H9 (cell line): ENCODE data around the gene LKAAEAR1. TPM values are rescaled to one million over a fixed set of nuclear protein-coding genes. Genes with fewer than 3 reads are reported as not detected.

Source experiments
- DNase-seq: peaks from one replicate; pipeline ENCODE4 v3.0.0-alpha.2; 2017
- H2AFZ ChIP-seq: one replicate; pipeline ENCODE4 v1.6.1; 2013; ENCODE audit warnings: mild to moderate bottlenecking, low read length, control low read depth, moderate library complexity
- H2AK5ac ChIP-seq: 2 replicates; pipeline ENCODE4 v1.6.1; 2013; ENCODE audit warnings: low read length, control low read depth, mixed read lengths; ENCODE audit not compliant: insufficient read length
- H2BK120ac ChIP-seq: one replicate; pipeline ENCODE4 v1.6.1; 2013; ENCODE audit warnings: low read depth, mild to moderate bottlenecking, low read length, control low read depth, inconsistent platforms; ENCODE audit not compliant: poor library complexity, severe bottlenecking
- H2BK12ac ChIP-seq: 2 replicates; pipeline ENCODE4 v1.6.1; 2013; ENCODE audit warnings: low read length, control low read depth, mixed read lengths, low read depth; ENCODE audit not compliant: insufficient read length
- H2BK15ac ChIP-seq: 2 replicates; pipeline ENCODE4 v1.6.1; 2013; ENCODE audit warnings: low read depth, low read length, control low read depth
- H2BK20ac ChIP-seq: one replicate; pipeline ENCODE4 v1.6.1; 2013; ENCODE audit warnings: low read depth, mild to moderate bottlenecking, low read length, control low read depth, inconsistent platforms; ENCODE audit not compliant: poor library complexity, severe bottlenecking
- H2BK5ac ChIP-seq: 2 replicates; pipeline ENCODE4 v1.6.1; 2013; ENCODE audit warnings: low read length, control low read depth, mixed read lengths; ENCODE audit not compliant: insufficient read length
- H3K14ac ChIP-seq: 2 replicates; pipeline ENCODE4 v1.6.1; 2013; ENCODE audit warnings: low read length, control low read depth; ENCODE audit not compliant: insufficient read depth
- H3K18ac ChIP-seq: 2 replicates; pipeline ENCODE4 v1.6.1; 2013; ENCODE audit warnings: low read depth, mild to moderate bottlenecking, mixed read lengths, low read length, control low read depth; ENCODE audit not compliant: insufficient read length
- H3K23ac ChIP-seq: 2 replicates; pipeline ENCODE4 v1.6.1; 2013; ENCODE audit warnings: low read length, control low read depth, mixed read lengths, low read depth; ENCODE audit not compliant: insufficient read length
- H3K23me2 ChIP-seq: 2 replicates; pipeline ENCODE4 v1.6.1; 2013; ENCODE audit warnings: low read depth, mild to moderate bottlenecking, mixed read lengths, low read length, control low read depth; ENCODE audit not compliant: insufficient read length, poor library complexity, severe bottlenecking
- H3K27ac ChIP-seq: 2 replicates; pipeline ENCODE4 v1.5.1; 2013; ENCODE audit warnings: low read length, control low read depth, mixed read lengths, low read depth; ENCODE audit not compliant: insufficient read length
- H3K27me3 ChIP-seq: 2 replicates; pipeline ENCODE4 v1.6.1; 2013; ENCODE audit warnings: low read length, control low read depth, inconsistent platforms; ENCODE audit not compliant: insufficient read depth
- H3K4ac ChIP-seq: 2 replicates; pipeline ENCODE4 v1.6.1; 2013; ENCODE audit warnings: low read depth, mild to moderate bottlenecking, control low read depth, inconsistent platforms, low read length, moderate library complexity
- H3K4me1 ChIP-seq: 2 replicates; pipeline ENCODE4 v1.6.1; 2013; ENCODE audit warnings: low read length, control low read depth, inconsistent platforms; ENCODE audit not compliant: insufficient read depth
- H3K4me2 ChIP-seq: 2 replicates; pipeline ENCODE4 v1.6.1; 2013; ENCODE audit warnings: low read length, control low read depth, mixed read lengths; ENCODE audit not compliant: insufficient read length, insufficient read depth
- H3K56ac ChIP-seq: 2 replicates; pipeline ENCODE4 v1.6.1; 2013; ENCODE audit warnings: low read depth, mild to moderate bottlenecking, mixed read lengths, low read length, control low read depth; ENCODE audit not compliant: insufficient read length
- H3K79me1 ChIP-seq: 2 replicates; pipeline ENCODE4 v1.6.1; 2013; ENCODE audit warnings: low read depth, mild to moderate bottlenecking, moderate library complexity, low read length, control low read depth, inconsistent platforms; ENCODE audit not compliant: insufficient read depth, poor library complexity, severe bottlenecking
- H3K79me2 ChIP-seq: 2 replicates; pipeline ENCODE4 v1.6.1; 2013; ENCODE audit warnings: low read length, control low read depth, inconsistent platforms; ENCODE audit not compliant: insufficient read depth
- H3K9ac ChIP-seq: 2 replicates; pipeline ENCODE4 v1.6.1; 2013; ENCODE audit warnings: low read length, control low read depth, mixed read lengths; ENCODE audit not compliant: insufficient read length; ENCODE audit errors: extremely low read depth
- H3K9me3 ChIP-seq: one replicate; pipeline ENCODE4 v1.6.1; 2013; ENCODE audit warnings: low read depth, low read length, inconsistent platforms; ENCODE audit not compliant: control insufficient read depth
- H3T11ph ChIP-seq: one replicate; pipeline ENCODE4 v1.6.1; 2013; ENCODE audit warnings: mild to moderate bottlenecking, low read length, control low read depth, inconsistent platforms
- H4K20me1 ChIP-seq: one replicate; pipeline ENCODE4 v1.6.1; 2013; ENCODE audit not compliant: control insufficient read depth, insufficient read length, insufficient read depth
- H4K5ac ChIP-seq: 2 replicates; pipeline ENCODE4 v1.6.1; 2013; ENCODE audit warnings: low read depth, mild to moderate bottlenecking, mixed read lengths, low read length, control low read depth; ENCODE audit not compliant: insufficient read length
- H4K8ac ChIP-seq: replicated peaks from 2 replicates; pipeline ENCODE4 v1.6.1; 2013; ENCODE audit warnings: low read length, control low read depth, mixed read lengths, low read depth; ENCODE audit not compliant: insufficient read length
- H4K91ac ChIP-seq: 2 replicates; pipeline ENCODE4 v1.6.1; 2013; ENCODE audit warnings: low read depth, mild to moderate bottlenecking, moderate library complexity, mixed read lengths, low read length, control low read depth; ENCODE audit not compliant: insufficient read length
- H3K27ac Mint-ChIP-seq, 3 experiments: 2 replicates in 2 of 3; 3 replicates in 1 of 3; pipeline ENCODE4 v1.8.0; 2020 to 2021; ENCODE audit warnings: mixed read lengths in 3 of 3, mild to moderate bottlenecking in 1 of 3, moderate library complexity in 1 of 3
- H3K27me3 Mint-ChIP-seq: 2 replicates; pipeline ENCODE4 v1.8.0; 2021; ENCODE audit warnings: low read depth, mild to moderate bottlenecking, moderate library complexity, mixed read lengths
- H3K36me3 Mint-ChIP-seq, 3 experiments: 2 replicates in 2 of 3; 3 replicates in 1 of 3; pipeline ENCODE4 v1.8.0; 2020 to 2021; ENCODE audit warnings: low read depth in 3 of 3, mixed read lengths in 3 of 3; ENCODE audit not compliant: insufficient read depth in 1 of 3
- H3K4me1 Mint-ChIP-seq, 2 experiments: 2 replicates each; pipeline ENCODE4 v1.8.0; 2020; ENCODE audit warnings: mixed read lengths in 2 of 2
- H3K4me3 Mint-ChIP-seq, 2 experiments: 2 replicates in 1 of 2; 3 replicates in 1 of 2; pipeline ENCODE4 v1.8.0; 2020 to 2021; ENCODE audit warnings: mild to moderate bottlenecking in 2 of 2, mixed read lengths in 2 of 2, moderate library complexity in 1 of 2
- H3K9me3 Mint-ChIP-seq, 2 experiments: 2 replicates in 1 of 2; 3 replicates in 1 of 2; pipeline ENCODE4 v1.8.0; 2020; ENCODE audit warnings: mild to moderate bottlenecking in 2 of 2, mixed read lengths in 2 of 2, moderate library complexity in 1 of 2
- CTCF ChIP-seq: fragments of 200-600 bp; sonication (generic); conservative IDR thresholded peaks from 3 replicates; pipeline ENCODE4 v1.8.0; 2021; ENCODE audit warnings: antibody characterized with exemption, mild to moderate bottlenecking
- WGBS: extraction: QIAGEN DNeasy Blood & Tissue Kit; methylation state at CpG from one replicate; pipeline ENCODE4 v1.1.7; 2013; ENCODE audit warnings: missing lambda C conversion rate, low lambda C conversion rate, mixed read lengths; ENCODE audit not compliant: insufficient read length; ENCODE audit errors: extremely low coverage; 5-methylcytosine and 5-hydroxymethylcytosine counted together
- total RNA-seq: library from RNA; stranded (reverse); gene quantifications from 2 replicates; pipeline ENCODE4 v1.2.1, GENCODE V29; 2021

Gene LKAAEAR1
- total RNA-seq, 1 experiment from 2014 or later, result 0.39 TPM

GRCh38 chr20:64067733-64068307, 16.4 kb downstream of the LKAAEAR1 start:
- H3K56ac ChIP-seq, result no peak overlapping the region
- no peaks in the 10 kb centered on the region for H3K79me2 ChIP-seq
- no peak overlapping the region for H3K4me2 ChIP-seq
- no peaks in the 10 kb centered on the region for H3K79me1 ChIP-seq
- H2BK120ac ChIP-seq, result no peak overlapping the region
- no peak overlapping the region for H3K18ac ChIP-seq
- no peaks in the 10 kb centered on the region for H3K27me3 ChIP-seq
- no peak for TF ChIP-seq CTCF
- no peak overlapping the region for H3K4me3 Mint-ChIP-seq
- no peak overlapping the region for H4K8ac ChIP-seq
- H2BK15ac ChIP-seq, result no peak overlapping the region
- peaks cover 21 to 35% of the 10 kb centered on the region in 2 experiments for H3K4me1 Mint-ChIP-seq
- no peak overlapping the region for H3K23ac ChIP-seq
- H3K9me3 ChIP-seq, result no peaks in the 10 kb centered on the region
- H2BK12ac ChIP-seq, result no peak overlapping the region
- H3K4ac ChIP-seq, result no peak overlapping the region
- H4K91ac ChIP-seq, result no peak overlapping the region
- WGBS, result no CpG with 5 or more reads among the region's 12 CpGs
- no peak overlapping the region for H3K9ac ChIP-seq
- H3K27ac ChIP-seq, result no peak overlapping the region
- H3T11ph ChIP-seq, result no peak overlapping the region
- no peak overlapping the region for H3K14ac ChIP-seq
- H2AK5ac ChIP-seq, result no peak overlapping the region
- peaks cover 1% of the 10 kb centered on the region for H3K27me3 Mint-ChIP-seq
- peak overlapping the region in 2 of 3 experiments; percentile 22 to 40; a peak in 1 of 7 replicates for H3K27ac Mint-ChIP-seq
- H4K20me1 ChIP-seq, result no peaks in the 10 kb centered on the region
- peaks cover 6% of the 10 kb centered on the region for H3K23me2 ChIP-seq
- H3K36me3 Mint-ChIP-seq, result peaks cover 0 to 3% (median 0%) of the 10 kb centered on the region in 3 experiments; a peak in 3 of 7 replicates
- H3K4me1 ChIP-seq, result peaks cover 1% of the 10 kb centered on the region; the same call in 1 of the 2 replicates
- H2BK5ac ChIP-seq, result no peak overlapping the region
- no peaks in the 10 kb centered on the region for H3K9me3 Mint-ChIP-seq
- no peak overlapping the region for H2BK20ac ChIP-seq
- H4K5ac ChIP-seq, result no peak overlapping the region
- H2AFZ ChIP-seq, result no peak overlapping the region
- no peak for DNase-seq
